ENCODE data around the gene DCUN1D3. TPM values are rescaled to one million over a fixed set of nuclear protein-coding genes. Genes with fewer than 3 reads are reported as not detected.

The DCUN1D3 gene
- total and polyA plus RNA-seq, 2 experiments from 2014 or later: 8.5 to 13.7 TPM

DNA sequence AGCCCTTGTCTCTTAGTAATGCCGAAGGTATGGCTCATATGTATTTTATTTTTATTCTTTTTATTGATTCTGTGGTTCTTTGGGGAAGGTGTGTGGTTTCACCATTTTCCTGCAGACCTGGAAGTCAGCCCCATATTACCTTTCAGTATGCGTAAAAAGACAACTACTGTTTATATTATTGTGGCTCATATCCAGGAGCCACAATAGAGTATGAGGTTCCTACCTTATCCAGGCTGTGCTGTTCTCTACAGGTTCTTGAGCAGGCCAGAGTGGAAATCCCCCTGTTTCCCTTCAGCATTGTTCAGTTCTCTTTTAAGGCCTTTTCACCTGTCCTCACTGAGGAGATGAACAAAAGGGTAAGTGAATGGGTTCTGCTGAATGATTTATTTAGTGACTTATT, 60.7 kb downstream of the DCUN1D3 start:
- peaks cover 13% of the 10 kb centered on the region; the same call in 1 of the 2 replicates for H3K36me3 ChIP-seq (ENCODE audit: insufficient read depth)
- H3K27ac ChIP-seq (ENCODE audit: low read depth): no peak overlapping the region
- no peaks in the 10 kb centered on the region for H3K27me3 ChIP-seq (ENCODE audit: insufficient read depth)
- Mint-ChIP-seq H3K4me1 (no peaks in the 10 kb centered on the region; the same call in 2 of the 3 replicates), H3K9me3 (peaks cover 7% of the 10 kb centered on the region; the same call in 1 of the 3 replicates), H3K36me3 (ENCODE audit: low read depth) (peaks cover 53% of the 10 kb centered on the region), H3K27me3 (ENCODE audit: insufficient read depth, low read depth, poor library complexity) (peaks cover 2% of the 10 kb centered on the region), H3K27ac (no peak overlapping the region), H3K4me3 (no peak overlapping the region)
- no peaks in the 10 kb centered on the region for H3K9me2 ChIP-seq (ENCODE audit: insufficient read depth)
- no peak for ATAC-seq
- no peaks in the 10 kb centered on the region for H3K4me1 ChIP-seq (ENCODE audit: insufficient read depth)
- H3K79me2 ChIP-seq (replicated peaks; ENCODE audit: insufficient read depth): no peaks in the 10 kb centered on the region
- H3K4me2 ChIP-seq: no peak overlapping the region
- no peak overlapping the region for H2AFZ ChIP-seq
- no peak overlapping the region for H3K4me3 ChIP-seq
- DNase-seq (ENCODE audit: low spot score): no peak
- no peaks in the 10 kb centered on the region for H3F3A ChIP-seq (replicated peaks; ENCODE audit: low read depth)
- H4K20me1 ChIP-seq (replicated peaks; ENCODE audit: insufficient read depth): no peaks in the 10 kb centered on the region
- no peak for TF ChIP-seq ZNF114 (CRISPR knock-in tag; IDR thresholded peaks at IDR 0.05)
- no peak for TF ChIP-seq REST (IDR thresholded peaks at IDR 0.05; ENCODE audit: unreplicated experiment)
- TF ChIP-seq EZH2phosphoT487 (IDR thresholded peaks at IDR 0.05; ENCODE audit: unreplicated experiment): no peak
- no peak for TF ChIP-seq STAT1 (IDR thresholded peaks at IDR 0.05; ENCODE audit: unreplicated experiment)
- no peak for TF ChIP-seq POLR2AphosphoS5 (IDR thresholded peaks at IDR 0.05; ENCODE audit: low read depth)
- no peak for TF ChIP-seq NANOG (IDR thresholded peaks at IDR 0.05; ENCODE audit: borderline replicate concordance)
- TF ChIP-seq CTCF (conservative IDR thresholded peaks at IDR 0.05; ENCODE audit: low read depth in 2 of 2): no peak
- TF ChIP-seq, protein P1, sequence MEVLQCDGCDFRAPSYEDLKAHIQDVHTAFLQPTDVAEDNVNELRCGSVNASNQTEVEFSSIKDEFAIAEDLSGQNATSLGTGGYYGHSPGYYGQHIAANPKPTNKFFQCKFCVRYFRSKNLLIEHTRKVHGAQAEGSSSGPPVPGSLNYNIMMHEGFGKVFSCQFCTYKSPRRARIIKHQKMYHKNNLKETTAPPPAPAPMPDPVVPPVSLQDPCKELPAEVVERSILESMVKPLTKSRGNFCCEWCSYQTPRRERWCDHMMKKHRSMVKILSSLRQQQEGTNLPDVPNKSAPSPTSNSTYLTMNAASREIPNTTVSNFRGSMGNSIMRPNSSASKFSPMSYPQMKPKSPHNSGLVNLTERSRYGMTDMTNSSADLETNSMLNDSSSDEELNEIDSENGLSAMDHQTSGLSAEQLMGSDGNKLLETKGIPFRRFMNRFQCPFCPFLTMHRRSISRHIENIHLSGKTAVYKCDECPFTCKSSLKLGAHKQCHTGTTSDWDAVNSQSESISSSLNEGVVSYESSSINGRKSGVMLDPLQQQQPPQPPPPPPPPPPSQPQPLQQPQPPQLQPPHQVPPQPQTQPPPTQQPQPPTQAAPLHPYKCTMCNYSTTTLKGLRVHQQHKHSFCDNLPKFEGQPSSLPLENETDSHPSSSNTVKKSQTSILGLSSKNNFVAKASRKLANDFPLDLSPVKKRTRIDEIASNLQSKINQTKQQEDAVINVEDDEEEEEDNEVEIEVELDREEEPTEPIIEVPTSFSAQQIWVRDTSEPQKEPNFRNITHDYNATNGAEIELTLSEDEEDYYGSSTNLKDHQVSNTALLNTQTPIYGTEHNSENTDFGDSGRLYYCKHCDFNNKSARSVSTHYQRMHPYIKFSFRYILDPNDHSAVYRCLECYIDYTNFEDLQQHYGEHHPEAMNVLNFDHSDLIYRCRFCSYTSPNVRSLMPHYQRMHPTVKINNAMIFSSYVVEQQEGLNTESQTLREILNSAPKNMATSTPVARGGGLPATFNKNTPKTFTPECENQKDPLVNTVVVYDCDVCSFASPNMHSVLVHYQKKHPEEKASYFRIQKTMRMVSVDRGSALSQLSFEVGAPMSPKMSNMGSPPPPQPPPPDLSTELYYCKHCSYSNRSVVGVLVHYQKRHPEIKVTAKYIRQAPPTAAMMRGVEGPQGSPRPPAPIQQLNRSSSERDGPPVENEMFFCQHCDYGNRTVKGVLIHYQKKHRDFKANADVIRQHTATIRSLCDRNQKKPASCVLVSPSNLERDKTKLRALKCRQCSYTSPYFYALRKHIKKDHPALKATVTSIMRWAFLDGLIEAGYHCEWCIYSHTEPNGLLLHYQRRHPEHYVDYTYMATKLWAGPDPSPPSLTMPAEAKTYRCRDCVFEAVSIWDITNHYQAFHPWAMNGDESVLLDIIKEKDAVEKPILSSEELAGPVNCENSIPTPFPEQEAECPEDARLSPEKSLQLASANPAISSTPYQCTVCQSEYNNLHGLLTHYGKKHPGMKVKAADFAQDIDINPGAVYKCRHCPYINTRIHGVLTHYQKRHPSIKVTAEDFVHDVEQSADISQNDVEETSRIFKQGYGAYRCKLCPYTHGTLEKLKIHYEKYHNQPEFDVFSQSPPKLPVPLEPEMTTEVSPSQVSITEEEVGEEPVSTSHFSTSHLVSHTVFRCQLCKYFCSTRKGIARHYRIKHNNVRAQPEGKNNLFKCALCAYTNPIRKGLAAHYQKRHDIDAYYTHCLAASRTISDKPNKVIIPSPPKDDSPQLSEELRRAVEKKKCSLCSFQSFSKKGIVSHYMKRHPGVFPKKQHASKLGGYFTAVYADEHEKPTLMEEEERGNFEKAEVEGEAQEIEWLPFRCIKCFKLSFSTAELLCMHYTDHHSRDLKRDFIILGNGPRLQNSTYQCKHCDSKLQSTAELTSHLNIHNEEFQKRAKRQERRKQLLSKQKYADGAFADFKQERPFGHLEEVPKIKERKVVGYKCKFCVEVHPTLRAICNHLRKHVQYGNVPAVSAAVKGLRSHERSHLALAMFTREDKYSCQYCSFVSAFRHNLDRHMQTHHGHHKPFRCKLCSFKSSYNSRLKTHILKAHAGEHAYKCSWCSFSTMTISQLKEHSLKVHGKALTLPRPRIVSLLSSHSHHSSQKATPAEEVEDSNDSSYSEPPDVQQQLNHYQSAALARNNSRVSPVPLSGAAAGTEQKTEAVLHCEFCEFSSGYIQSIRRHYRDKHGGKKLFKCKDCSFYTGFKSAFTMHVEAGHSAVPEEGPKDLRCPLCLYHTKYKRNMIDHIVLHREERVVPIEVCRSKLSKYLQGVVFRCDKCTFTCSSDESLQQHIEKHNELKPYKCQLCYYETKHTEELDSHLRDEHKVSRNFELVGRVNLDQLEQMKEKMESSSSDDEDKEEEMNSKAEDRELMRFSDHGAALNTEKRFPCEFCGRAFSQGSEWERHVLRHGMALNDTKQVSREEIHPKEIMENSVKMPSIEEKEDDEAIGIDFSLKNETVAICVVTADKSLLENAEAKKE (CRISPR knock-in tag; IDR thresholded peaks at IDR 0.05): no peak
- TF ChIP-seq, protein P2, sequence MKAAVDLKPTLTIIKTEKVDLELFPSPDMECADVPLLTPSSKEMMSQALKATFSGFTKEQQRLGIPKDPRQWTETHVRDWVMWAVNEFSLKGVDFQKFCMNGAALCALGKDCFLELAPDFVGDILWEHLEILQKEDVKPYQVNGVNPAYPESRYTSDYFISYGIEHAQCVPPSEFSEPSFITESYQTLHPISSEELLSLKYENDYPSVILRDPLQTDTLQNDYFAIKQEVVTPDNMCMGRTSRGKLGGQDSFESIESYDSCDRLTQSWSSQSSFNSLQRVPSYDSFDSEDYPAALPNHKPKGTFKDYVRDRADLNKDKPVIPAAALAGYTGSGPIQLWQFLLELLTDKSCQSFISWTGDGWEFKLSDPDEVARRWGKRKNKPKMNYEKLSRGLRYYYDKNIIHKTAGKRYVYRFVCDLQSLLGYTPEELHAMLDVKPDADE (IDR thresholded peaks at IDR 0.05): no peak
- no peak for TF ChIP-seq CREB1 (CRISPR knock-in tag; IDR thresholded peaks at IDR 0.05; ENCODE audit: low read depth)
- no peak for TF ChIP-seq ZNF331 (CRISPR knock-in tag; IDR thresholded peaks at IDR 0.05; ENCODE audit: low read depth)
- TF ChIP-seq EZH2 (IDR thresholded peaks at IDR 0.05; ENCODE audit: low read depth, unreplicated experiment): no peak
- no peak for TF ChIP-seq JUNB (IDR thresholded peaks at IDR 0.05; ENCODE audit: unreplicated experiment)
